Measurements from ENCODE around the gene TSPAN4.

Gene TSPAN4

DNA sequence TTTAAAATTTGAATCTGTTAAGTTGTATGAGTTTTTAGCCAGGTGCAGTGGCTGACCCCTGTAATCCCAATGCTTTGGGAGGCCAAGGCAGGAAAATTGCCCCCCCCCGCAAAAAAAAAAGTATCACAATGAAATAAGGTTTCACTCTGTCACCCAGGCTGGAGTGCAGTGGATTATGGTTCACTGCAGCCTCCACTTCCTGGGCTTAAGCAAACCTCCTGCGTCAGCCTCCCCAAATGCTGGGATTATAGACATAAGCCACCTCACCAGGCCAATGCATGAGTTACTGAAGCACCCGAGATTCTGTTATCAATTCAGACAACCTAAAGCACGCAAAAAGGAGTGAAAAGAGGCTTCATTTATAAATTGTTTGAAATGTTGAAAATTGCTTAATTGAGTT, 70.4 kb downstream of the TSPAN4 start:
- DNase-seq, result no peak

GRCh38 chr11:914204-914603, 71.6 kb downstream of the TSPAN4 start:
- DNase-seq, result no peak

- no peak for DNase-seq
These were observed 72.3 kb downstream of the TSPAN4 start for GRCh38 chr11:914747-915501.

All from NCI-H526 (cell line).